GM06990 (cell line): ENCODE results near the gene ADGRG3.

ENCODE experiments used
- DNase-seq: peaks from one replicate; pipeline ENCODE4 v3.0.0-alpha.2; 2011; ENCODE audit not compliant: insufficient read length; ENCODE audit errors: extremely low read depth
- H3K27me3 ChIP-seq: replicated peaks from 2 replicates; pipeline ENCODE4 v1.6.0; 2011; ENCODE audit warnings: low read length; ENCODE audit not compliant: control insufficient read depth, insufficient read depth
- H3K36me3 ChIP-seq: 2 replicates; pipeline ENCODE4 v1.5.1; 2011; ENCODE audit warnings: low read length; ENCODE audit not compliant: control insufficient read depth, insufficient read depth
- H3K4me3 ChIP-seq: replicated peaks from 2 replicates; pipeline ENCODE4 v1.5.1; 2011; ENCODE audit warnings: low read depth, mild to moderate bottlenecking, control low read depth, low read length
- TF ChIP-seq, protein P1 (sequence below): IDR thresholded peaks from 2 replicates; pipeline ENCODE4 v1.5.1; 2011; ENCODE audit warnings: low read length, control low read depth, mild to moderate bottlenecking, inconsistent platforms; ENCODE audit not compliant: insufficient read depth, poor library complexity, severe bottlenecking

ADGRG3 gene

DNA sequence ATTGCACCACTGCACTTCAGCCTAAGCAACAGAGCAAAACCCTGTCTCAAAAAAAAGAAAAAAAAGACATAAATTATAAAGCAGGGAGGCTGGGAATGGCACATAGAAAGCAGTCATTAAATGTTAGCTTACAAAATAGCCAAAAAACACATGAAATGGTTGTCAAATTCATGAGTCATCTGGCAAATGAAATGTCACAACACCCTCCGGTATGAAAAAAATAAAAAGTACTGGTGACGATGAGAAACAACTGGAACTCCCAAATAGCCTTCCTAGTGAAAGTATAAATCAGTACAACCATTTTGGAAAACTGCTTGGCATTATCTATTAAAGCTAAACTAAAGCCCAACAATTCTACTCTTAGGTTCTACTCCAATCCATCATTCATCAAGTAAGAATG, 63.9 kb downstream of the ADGRG3 start:
- Histone ChIP-seq H3K27me3 (no peaks in the 10 kb centered on the region), H3K36me3 (no peaks in the 10 kb centered on the region), H3K4me3 (no peak overlapping the region)
- TF ChIP-seq, protein P1, sequence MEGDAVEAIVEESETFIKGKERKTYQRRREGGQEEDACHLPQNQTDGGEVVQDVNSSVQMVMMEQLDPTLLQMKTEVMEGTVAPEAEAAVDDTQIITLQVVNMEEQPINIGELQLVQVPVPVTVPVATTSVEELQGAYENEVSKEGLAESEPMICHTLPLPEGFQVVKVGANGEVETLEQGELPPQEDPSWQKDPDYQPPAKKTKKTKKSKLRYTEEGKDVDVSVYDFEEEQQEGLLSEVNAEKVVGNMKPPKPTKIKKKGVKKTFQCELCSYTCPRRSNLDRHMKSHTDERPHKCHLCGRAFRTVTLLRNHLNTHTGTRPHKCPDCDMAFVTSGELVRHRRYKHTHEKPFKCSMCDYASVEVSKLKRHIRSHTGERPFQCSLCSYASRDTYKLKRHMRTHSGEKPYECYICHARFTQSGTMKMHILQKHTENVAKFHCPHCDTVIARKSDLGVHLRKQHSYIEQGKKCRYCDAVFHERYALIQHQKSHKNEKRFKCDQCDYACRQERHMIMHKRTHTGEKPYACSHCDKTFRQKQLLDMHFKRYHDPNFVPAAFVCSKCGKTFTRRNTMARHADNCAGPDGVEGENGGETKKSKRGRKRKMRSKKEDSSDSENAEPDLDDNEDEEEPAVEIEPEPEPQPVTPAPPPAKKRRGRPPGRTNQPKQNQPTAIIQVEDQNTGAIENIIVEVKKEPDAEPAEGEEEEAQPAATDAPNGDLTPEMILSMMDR = no peak
- no peak for DNase-seq

GRCh38 chr16:57732714-57733113, 64.6 kb downstream of the ADGRG3 start:
- Histone ChIP-seq H3K36me3 (no peaks in the 10 kb centered on the region), H3K27me3 (no peaks in the 10 kb centered on the region), H3K4me3 (no peak overlapping the region)
- DNase-seq = no peak
- TF ChIP-seq, protein P1 = no peak

DNA sequence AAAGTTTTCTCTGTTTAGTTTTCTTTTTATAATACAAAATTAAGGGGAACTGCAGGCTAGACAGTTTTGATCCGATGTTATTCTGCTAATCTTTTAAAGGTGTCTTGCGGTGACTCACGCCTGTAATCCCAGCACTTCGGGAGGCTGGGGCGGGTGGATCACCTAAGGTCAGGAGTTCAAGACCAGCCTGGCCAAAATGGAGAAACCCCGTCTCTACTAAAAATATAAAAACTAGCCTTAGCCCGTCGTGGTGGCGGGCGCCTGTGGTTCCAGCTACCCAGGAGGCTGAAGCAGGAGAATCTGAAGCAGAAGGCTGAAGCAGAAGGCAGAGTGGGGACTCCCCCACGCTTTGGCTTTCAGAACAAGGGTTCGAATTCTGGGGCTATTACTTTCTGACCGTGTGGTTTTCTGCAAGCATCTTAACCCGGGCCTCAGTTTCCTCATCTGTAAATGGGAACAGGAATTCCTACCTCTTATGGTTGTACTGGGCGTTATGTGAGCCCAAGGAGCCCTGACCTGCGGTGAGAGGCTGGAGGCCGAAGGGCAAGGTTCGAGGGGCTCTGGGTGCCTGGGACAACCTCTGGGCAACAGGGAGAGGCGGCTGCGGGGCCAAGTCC, 66.3 kb downstream of the ADGRG3 start:
- Histone ChIP-seq H3K27me3 (no peaks in the 10 kb centered on the region), H3K36me3 (peaks cover 1% of the 10 kb centered on the region; the same call in 1 of the 2 replicates), H3K4me3 (peak overlapping the region; percentile 95)
- TF ChIP-seq, protein P1 = no peak
- DNase-seq = no peak

- no peaks in the 10 kb centered on the region for H3K27me3 ChIP-seq
- peaks cover 1% of the 10 kb centered on the region; the same call in 1 of the 2 replicates for H3K36me3 ChIP-seq
- TF ChIP-seq, protein P1 = no peak
- H3K4me3 ChIP-seq = peak overlapping the region; percentile 95
- peak; percentile 97 for DNase-seq
Observed at GRCh38 chr16:57734925-57735754, 67.0 kb downstream of the ADGRG3 start.

- Histone ChIP-seq H3K4me3 (peak within 1 kb of the TSS; percentile 95), H3K36me3 (peaks cover 1% of the 10 kb centered on the region), H3K27me3 (no peaks in the 10 kb centered on the region)
- TF ChIP-seq, protein P1 = no peak
- no peak for DNase-seq
Observed at GRCh38 chr16:57735755-57736418, 67.8 kb downstream of the ADGRG3 start, which contains the start of gene KATNB1. KATNB1 (plus strand) TSS chr16:57735770; CDS start chr16:57737244, 1,474 bp downstream.
